Activated CD4-positive, alpha-beta T cell treated with anti-CD3 and anti-CD28 coated beads, Interleukin-2, amount 50 U/mL, for 1 hour (primary cell): Measurements from ENCODE around the gene TTLL11.
"Not testable (repeated sequence)": the region's sequence is repeated elsewhere in the genome, so short reads cannot be mapped to it uniquely, and the experiment has no call there.

ENCODE experiments used
- DNase-seq: peaks from one replicate; pipeline ENCODE4 v3.0.0-alpha.2; 2020

Gene TTLL11

DNA sequence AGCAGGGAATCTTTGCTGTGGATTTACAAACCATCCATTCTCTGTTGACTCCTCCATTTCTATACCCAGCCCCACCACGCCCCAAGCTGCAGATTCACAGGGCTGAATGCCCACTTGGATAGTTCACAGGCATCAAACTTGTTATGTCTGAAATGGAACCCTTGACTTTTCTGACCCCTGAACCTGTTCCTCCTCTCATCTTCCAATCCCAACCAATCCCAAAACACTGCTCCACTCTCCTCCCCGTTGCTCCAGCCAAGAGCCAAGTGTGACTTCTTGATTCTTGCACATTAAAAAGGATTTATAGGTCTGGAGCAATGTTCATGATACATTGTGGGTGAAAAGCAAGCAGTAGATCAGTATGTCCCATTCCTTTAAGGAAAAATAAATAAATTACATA, 296.0 kb downstream of the TTLL11 start:
- no peak for DNase-seq

DNA sequence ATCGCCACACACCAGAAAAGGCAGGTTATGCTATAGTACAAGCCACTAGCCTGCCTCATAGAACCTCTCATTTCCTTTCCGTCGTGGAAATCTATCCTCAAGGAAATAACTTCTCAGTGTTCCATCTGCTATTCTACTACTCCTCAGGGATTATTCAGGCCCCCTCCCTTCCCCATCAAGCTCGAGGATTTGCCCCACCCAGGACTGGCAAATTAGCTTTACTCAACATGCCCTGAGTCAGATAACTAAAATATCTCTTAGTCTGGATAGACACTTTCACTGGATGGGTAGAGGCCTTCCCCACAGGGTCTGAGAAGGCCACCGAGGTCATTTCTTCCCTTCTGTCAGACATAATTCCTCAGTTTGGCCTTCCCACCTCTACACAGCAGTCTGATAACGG, 298.8 kb downstream of the TTLL11 start:
- not testable (repeated sequence) for DNase-seq

DNA sequence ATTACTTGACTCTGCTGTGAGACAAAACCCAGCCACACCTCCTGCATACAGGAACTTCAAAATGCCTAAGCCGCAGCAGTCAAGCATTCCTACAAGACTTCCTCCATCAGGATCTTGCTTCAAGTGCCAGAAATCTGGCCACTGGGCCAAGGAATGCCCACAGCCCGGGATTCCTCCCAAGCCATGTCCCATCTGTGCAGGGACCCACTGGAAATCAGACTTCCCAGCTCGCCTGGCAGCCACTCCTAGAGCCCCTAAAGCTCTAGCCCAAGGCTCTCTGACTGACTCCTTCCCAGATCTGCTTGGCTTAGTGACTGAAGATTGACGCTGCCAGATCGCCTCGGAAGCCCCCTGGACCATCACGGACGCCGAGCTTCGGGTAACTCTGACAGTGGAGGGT, 300.6 kb downstream of the TTLL11 start:
- DNase-seq: not testable (repeated sequence)

DNA sequence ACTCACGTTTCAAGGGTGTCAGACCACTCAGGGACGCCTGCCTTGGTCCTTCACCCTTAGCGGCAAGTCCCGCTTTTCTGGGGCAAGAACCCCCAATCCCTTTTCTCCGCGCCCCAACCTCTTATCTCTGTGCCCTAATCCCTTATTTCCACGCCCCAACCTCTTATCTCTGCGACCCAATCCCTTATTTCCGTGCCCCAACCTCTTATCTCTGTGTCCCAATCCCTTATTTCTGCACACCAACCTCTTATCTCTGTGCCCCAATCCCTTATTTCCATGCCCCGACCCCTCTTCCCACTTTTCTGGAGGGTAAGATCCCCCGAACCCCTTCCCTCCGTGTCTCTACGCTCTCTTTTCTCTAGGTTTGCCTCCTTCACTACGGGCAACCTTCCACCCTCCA, 302.3 kb downstream of the TTLL11 start:
- no peak for DNase-seq

DNA sequence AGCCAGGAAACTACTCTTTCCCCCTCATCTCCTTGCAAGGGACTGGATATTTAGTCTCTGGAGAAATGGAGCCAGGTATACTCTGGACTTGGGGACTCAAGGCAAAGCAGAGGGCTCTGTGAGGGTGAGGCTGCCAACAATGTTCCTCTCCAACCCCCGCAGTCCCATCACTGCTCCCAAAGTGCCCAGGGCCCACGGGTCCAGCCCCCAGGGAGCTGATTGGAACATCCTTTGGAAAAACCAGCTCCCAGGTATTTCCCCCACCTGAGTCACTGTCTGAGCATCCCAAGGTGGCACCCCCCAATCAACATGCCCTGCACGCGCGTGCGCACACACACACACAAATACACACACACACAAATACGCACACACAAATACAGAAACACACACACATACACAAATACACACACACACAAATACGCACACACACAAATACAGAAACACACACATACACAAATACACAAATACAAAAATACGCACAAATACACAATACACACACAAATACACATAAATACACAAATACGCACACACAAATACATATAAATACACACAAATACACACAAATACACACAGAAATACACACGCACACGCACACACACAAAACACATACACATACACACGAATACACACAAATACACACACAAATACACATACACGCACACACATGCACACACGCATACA, 304.3 kb downstream of the TTLL11 start:
- DNase-seq: no peak

DNA sequence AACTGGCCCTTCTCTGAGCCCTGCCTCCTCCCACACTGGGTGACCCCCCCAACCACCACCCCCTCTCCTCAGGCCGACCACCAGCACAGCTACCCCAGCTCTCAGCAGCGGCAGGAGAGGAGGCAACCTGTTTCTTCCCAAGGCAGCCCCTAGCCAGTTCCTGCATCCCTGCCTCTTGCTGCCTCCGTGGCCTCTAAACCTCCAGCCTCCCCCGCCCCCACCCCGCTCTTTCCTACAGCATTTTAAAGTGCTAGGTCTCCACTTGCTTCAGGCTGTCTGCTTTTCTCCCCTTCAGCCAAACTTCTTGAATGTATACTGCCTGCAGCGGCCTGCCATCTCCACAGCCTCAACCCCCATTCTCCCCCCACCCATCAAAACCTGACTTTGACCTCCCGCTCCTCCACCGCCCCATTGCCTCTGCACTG, 306.1 kb downstream of the TTLL11 start:
- no peak for DNase-seq

DNA sequence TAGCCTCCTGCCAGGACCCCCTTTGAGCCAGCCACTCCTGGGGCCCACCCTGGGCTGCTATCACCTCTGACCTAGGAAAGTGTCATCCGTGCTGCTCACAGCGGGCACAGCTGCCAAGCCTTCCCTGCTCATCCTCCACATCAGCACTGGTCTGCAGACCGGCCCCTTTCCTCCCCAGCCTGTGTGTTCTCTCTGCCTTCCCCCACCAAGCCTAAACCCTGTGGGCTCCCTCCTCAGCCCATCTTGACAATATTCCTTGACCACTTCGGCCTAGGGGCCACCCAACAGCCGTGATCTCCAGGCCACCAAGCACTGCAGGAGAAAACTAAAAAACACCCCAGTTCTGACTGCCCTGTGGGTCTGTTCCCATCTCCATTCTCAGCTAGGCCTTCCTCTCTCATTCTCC, 306.6 kb downstream of the TTLL11 start:
- DNase-seq: no peak

DNA sequence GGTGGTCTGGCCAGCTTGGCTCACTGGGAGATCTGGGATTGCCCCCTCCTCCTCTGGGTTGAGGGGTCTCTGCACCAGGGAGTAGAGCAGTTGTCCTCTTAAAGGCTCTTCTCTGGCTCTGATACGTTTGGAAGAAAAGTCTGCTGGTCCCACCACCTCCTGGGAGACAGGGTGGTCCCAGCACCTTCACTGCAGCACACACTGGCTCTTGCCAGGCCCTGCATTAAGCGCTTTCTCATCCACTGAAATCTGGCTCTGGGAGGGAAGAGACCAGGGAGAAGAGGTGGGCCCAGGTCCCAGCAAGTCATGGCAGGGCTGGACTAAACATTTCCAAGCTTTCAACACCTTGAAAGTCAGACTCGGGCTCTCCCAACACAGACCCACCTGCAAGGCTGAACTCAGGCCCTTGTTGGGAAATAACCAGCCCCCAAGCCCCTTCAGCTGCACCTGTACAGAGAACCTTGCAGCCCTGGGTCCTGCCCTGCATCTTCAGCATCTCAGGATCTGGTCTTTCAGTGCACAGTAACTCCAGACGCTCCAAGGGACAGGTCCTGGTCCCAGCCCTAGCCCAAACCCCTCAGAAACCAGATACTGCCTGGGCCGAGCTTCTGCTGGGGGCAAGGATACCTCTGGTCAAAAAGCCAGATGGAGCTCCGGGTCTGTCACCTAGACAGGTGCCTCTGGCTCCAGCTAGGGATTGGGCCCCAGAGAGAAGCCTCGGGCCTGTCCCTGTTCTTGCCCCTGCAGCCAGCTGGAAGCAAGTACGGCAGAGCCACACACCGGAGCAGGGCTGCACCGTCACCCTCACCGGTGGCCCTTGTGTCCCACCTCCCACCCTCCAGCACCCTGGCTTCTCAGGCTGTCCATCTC, 307.2 kb downstream of the TTLL11 start:
- DNase-seq: no peak

DNA sequence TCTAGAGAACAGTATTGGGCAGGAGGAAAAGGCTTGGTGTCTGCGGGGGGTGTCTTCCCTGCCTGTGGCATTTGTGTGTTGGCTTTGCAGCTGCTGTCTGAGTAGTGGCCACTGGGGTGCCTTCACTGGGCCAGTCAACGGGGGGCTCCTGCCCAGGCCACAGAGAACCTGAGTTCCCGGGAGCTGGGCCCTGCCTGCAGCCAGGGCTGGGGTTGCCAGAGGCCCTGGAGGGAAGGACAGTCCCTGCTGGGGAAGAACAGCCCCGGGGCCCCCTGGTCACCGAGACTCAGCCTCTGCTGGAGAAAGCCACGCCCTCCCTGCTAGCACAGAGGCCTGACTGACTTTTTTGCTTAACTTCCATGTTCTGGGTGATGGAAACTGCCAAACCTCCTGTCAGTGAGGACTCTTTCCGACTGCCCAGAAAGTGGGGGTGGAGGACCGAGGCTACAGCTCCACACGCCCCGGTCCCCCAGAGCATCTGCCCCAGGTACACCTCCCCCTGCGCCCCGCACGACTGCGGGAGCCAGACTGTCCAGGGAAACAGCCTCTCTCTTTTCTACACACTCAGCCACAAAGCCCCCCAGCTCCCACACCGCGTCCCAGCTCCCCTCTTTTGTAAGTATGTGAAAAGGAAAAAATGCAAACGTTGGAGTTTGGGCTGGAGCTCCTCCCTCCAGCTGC, 308.2 kb downstream of the TTLL11 start:
- DNase-seq: no peak

DNA sequence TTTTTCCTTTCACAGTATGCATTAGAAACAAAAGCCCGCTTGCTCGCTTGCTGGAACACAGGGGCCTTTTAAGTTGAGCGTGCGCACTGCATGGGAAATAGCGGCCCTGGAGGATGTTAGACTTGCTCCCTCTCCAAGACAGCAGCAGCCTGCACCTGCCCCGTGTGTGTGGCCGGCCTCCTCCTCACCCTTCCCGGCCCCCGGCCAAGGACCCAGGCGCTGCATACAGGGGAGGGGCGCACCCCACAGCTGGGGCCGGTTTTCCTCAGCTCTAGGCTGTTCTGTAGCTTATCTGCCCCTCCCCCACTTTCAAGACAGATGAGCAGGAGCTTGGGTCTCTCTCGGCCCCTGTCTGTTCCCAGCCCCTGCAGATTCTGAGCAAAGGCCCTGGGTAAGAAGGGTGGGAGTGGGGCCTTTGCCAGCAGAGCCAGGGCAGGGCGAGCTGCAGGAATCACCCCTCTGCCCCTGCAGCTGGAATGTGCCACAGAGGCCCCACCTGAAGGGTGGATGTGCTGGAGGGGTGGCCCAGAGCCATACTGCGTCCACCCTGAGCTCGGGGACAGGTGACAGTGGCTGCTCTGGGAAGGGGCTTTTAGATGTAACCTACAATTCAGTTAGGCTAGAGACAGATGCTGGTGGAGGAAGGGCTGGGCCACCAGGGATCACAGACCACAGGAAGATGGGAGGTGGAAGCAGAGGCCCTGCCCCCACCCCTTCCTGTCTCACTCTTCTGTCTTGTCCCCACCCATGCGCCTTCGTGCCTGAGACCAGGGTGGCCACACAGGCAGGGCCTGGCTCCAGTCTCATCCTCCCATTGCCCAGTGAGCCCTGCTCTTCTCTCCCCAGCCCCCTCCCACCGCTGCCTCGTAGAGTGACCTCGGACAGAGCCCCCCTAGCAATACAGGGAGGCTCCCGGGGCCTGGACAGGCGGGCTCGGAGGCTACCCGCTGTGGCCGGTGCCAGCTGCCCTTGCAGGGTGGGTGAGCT, 309.3 kb downstream of the TTLL11 start:
- no peak for DNase-seq

DNA sequence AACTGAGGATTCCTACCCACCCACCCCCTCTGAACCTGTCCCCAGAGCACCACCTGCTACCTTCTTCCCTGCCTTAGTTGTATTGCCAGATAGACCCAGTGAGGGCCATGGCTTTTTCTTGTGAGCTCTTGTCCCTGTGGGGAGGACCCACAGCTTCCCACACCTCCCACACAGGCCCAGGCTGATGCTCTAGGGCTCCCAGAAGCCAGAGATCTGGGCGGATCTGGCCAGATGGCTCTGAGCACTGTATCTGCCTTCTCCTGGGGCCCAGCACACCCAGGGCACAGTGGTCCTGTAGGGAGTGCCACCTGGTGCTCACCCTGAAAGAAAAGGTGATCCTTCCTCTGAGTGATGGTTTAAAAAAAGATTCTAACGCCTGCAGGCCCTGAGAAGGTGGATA, 310.0 kb downstream of the TTLL11 start:
- DNase-seq: no peak

DNA sequence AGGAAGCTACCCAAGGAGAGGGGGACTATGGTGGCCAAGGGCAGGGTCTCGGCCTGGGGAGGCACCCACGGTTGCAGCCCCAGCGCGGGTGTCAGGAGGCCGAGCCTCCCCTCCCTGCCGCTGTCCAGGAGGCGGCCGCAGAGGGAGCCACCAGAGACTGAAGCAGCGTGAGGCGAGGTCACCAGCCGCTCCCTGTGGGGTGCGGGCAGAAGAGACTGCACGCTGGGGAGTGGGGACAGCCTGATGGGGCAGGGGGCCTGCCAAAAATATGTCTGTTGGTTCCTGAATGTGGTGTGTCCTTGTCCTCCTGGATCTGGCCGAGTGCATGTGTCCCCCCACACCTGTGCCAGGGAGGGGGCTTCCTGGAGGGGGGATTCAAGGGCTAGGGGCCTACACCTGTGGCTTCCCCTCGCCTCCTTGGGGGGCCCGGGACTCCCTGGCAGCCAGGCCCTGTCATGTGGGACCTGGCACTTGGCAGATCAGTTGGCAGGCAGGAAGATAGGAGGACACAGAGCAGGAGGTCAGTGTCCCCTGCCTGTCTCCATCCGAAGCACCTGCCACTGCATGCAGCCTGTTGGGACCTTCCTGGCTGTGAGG, 310.5 kb downstream of the TTLL11 start:
- DNase-seq: no peak

DNA sequence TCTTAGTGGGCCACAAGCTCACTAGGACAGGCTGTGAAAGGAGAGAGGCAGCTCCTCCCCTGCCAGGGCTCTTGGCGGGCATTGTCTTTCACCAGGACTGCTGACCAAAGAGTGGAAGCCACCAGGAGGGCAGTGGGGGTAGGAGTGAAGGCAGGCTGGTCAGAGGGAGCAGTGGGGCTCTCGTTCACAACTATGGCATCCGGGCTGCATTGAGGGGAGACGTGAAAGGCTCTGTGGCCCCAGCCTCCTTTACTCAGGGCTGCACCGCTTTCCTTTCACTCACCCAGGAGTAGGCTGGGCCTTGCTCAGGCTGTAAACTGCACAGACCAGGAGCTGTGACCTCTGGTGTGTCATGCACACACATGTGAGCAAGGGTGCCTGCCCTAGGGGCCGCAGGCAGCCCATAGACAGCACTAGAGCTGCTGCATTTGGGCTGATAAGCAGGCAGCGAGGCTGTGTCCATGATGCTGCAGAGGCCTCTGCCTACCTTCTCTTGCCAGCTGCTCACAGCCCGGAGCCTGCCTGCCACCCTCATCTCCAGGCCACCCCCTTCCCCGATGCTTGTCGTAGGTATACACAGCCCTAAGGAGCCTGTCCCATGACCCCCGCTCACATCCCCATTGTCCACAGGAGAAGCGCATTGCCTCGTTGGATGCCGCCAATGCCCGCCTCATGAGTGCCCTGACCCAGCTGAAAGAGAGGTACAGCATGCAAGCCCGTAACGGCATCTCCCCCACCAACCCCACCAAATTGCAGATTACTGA, 311.2 kb downstream of the TTLL11 start:
- no peak for DNase-seq

DNA sequence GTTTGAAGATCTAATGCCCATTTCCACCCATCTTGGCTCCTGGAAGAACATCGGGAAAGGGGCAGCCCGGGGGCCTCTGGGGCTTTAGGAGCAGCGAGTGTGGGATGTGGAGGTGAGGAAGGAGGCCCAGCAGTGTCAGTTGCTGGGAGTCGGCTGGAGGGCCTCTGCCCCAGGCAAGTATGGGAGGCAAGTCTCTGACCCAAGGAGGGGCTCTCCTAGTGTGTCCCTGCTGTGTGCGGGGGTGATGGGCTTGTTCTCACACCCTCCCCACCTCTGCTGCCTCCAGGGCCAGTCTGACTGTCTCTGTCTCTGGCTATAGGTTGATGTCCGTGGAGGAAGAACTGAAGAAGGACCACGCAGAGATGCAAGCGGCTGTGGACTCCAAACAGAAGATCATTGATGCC, 312.0 kb downstream of the TTLL11 start:
- DNase-seq: no peak

DNA sequence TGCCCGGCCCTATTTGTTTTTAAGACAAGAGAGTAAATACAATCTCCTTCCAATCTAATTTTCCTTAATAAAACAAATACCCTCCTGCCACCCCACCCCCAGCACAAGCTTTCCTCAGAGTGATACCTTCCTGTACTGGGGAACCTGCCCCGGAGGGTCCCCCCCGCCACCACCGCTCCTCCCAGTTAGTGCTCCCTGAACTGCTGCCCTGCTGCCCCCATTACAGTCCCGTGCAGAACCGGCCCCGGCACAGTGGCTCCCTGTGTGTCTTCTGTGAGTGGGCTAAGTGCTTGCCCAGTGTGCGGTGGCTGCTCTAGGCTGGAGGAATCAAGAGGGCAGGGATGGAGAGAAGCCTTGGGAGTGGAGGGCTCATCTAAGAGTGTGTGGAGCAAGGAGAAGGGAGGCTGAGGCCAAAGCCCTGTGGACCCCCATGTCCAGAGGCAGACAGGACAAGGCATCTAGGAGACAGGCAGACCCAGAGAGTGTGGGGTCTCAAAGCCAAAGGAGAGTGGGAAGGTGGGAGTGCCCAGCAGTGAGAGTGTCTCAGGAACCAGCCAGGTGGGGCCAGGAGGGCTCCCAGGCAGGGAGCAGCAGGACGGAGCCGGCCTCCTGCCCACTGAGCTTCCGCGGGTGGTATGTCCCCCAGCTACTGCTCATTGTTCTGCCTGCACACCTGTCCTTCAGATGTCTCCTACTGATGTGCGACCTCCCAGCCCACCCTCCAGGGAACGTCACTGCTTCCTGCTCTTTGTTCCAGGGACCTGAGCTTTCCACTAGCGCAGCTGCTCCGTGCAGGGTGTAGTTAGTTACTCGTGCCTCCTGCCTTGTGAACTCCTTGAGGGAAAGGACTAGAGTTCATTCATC, 312.7 kb downstream of the TTLL11 start:
- no peak for DNase-seq

DNA sequence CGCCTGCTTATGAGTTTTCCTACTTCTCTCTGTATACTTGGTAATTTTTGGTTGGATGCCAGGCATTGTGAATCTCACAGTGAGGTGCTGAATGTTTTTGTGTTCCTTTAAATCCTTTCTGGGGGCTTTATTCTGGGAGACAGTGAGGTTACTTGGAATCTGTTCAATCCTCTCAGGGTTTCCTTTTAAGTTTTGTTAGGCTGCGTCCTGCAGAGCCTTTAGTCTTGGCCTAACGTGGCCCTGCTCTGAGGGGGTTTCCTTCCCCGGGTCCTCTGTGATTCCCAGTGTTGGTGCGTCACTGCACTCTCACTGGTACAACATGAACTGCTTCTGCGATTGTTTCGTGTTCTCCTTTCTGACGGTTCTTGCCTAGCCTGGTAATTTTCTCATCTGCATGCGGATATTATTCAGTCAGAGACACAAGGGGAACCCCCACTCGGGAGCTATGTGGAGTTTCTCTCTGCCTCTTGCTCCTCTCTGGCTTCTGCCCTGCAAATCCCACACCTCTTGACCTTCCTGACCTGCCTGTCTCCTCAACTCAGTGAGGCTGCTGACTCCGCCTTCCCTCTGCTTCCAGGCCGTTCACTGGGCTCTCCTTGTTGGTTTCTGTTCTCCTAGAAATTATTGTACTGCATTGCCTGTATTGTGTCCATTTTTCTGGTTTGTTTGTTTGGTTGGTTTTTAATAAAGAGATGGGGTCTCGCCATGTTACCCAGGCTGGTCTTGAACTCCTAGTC, 313.6 kb downstream of the TTLL11 start:
- no peak for DNase-seq

DNA sequence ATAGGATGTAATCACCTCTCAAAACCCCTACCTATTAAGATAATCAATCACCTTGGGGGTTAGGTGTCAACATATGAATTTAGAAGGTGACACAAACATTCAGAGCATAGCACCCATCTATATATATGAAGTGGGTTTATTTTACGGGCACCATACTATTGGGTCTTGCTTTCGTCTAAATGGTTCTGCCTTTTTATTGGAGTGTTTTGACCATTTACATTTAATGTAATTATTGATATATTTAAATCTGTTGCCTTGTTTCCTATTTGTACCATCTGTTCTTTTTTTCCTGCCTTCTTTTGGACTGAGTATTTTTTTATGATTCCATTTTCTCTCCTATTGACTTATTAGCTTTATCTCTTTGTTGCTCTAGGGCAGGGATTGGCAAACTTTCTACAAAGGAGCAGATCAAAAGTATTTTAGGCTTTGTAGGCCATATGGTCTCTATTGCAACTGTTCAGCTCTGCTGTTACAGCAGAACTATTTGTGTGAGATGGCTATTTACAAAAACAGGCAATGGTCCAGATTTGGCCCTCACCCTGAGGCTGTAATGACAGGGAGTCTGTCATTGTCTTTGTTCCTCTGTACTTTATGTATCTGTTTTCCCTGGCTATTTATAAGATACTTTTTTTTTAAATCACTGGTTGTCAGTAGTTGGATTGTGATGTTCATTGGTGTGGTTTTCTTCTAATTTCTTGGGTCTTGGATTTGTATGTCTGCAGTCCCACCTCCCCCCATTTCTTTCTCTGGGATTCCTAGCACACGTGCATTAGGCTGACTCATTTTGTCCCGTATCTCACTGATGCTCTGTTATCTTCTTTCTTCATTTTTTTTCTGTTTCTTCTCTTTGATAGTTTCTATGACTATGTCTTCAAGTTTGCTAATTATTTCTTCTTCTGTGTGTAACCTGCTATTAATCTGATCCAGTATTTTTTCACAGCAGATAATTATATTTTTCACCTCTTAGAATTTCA, 314.6 kb downstream of the TTLL11 start:
- DNase-seq: no peak
